Keratinocyte (primary cell): ENCODE results near the gene CUL4B. TPM values are rescaled to one million over a fixed set of nuclear protein-coding genes. Genes with fewer than 3 reads are reported as not detected.

ENCODE experiments used
- DNase-seq: peaks from one replicate; pipeline ENCODE4 v3.0.0-alpha.2; 2011; ENCODE audit warnings: low read depth, missing footprints, low spot score
- FAIRE-seq: peaks from 2 replicates; lab custom pipeline; 2011; peaks lifted over from hg19 to GRCh38; lab: Jason Lieb, UNC
- H2AFZ ChIP-seq: 2 replicates; pipeline ENCODE4 v1.6.0; 2012; ENCODE audit warnings: low read length, control low read depth, inconsistent platforms; ENCODE audit not compliant: control insufficient read depth
- H3K27ac ChIP-seq: 2 replicates; pipeline ENCODE4 v1.5.1; 2011; ENCODE audit warnings: low read length; ENCODE audit not compliant: control insufficient read depth, insufficient read depth
- H3K27me3 ChIP-seq: 3 replicates; pipeline ENCODE4 v1.6.0; 2011; ENCODE audit warnings: low read length; ENCODE audit not compliant: control insufficient read depth, insufficient read depth; ENCODE audit errors: extremely low read depth
- H3K36me3 ChIP-seq, 2 experiments: 2 replicates in 1 of 2; 3 replicates in 1 of 2; pipeline ENCODE4 v1.5.1; 2011; ENCODE audit warnings: low read length in 2 of 2, mild to moderate bottlenecking in 1 of 2; ENCODE audit not compliant: control insufficient read depth in 2 of 2, insufficient read depth in 2 of 2; ENCODE audit errors: extremely low read depth in 1 of 2
- H3K4me1 ChIP-seq: 3 replicates; pipeline ENCODE4 v1.5.1; 2011; ENCODE audit warnings: low read length; ENCODE audit not compliant: control insufficient read depth, insufficient read depth; ENCODE audit errors: extremely low read depth
- H3K4me2 ChIP-seq: 3 replicates; pipeline ENCODE4 v1.6.0; 2011; ENCODE audit warnings: low read depth, low read length; ENCODE audit not compliant: control insufficient read depth, insufficient read depth; ENCODE audit errors: extremely low read depth
- H3K4me3 ChIP-seq, 3 experiments: fragments of 200-600 bp in 1 of 3; sonication (generic) in 1 of 3; 2 replicates in 2 of 3; 3 replicates in 1 of 3; pipeline ENCODE4 v1.5.1; 2011 to 2016; ENCODE audit warnings: low read length in 3 of 3, mild to moderate bottlenecking in 3 of 3, control low read depth in 2 of 3, inconsistent platforms in 1 of 3, low read depth in 1 of 3, mixed read lengths in 1 of 3, mixed run types in 1 of 3, moderate library complexity in 1 of 3; ENCODE audit not compliant: control insufficient read depth in 2 of 3, insufficient read depth in 2 of 3; ENCODE audit errors: extremely low read depth in 1 of 3
- H3K79me2 ChIP-seq: 2 replicates; pipeline ENCODE4 v1.6.0; 2012; ENCODE audit warnings: low read length; ENCODE audit not compliant: control insufficient read depth, insufficient read depth
- H3K9ac ChIP-seq: 3 replicates; pipeline ENCODE4 v1.6.0; 2011; ENCODE audit warnings: low read length; ENCODE audit not compliant: control insufficient read depth, insufficient read depth; ENCODE audit errors: extremely low read depth
- H3K9me1 ChIP-seq: 3 replicates; pipeline ENCODE4 v1.6.0; 2011; ENCODE audit warnings: low read length; ENCODE audit not compliant: control insufficient read depth, insufficient read depth; ENCODE audit errors: extremely low read depth
- H3K9me3 ChIP-seq: 2 replicates; pipeline ENCODE4 v1.5.1; 2012; ENCODE audit warnings: low read depth, low read length; ENCODE audit not compliant: control insufficient read depth
- H4K20me1 ChIP-seq: 3 replicates; pipeline ENCODE4 v1.6.0; 2011; ENCODE audit warnings: low read length; ENCODE audit not compliant: control insufficient read depth, insufficient read depth; ENCODE audit errors: extremely low read depth
- EZH2 ChIP-seq: IDR thresholded peaks from one replicate; pipeline ENCODE4 v1.6.1; 2012; ENCODE audit warnings: inconsistent platforms, mild to moderate bottlenecking, low read length, moderate library complexity
- dilution Hi-C: fragments of 300-500 bp; cut with MboI; formaldehyde crosslinking; loops from one replicate; pipeline ENCODE4 v1.7.0; 2020; ENCODE audit warnings: low sequenced_read_pairs; ENCODE audit not compliant: extremely low pct_ligation_motif_present
- polyA plus RNA-seq, 5 experiments: library from polyadenylated mRNA; depleted of rRNA in 3 of 5; stranded (reverse) in 3 of 5; stranded (forward) in 1 of 5; unstranded in 1 of 5; fragments of >200 nt; gene quantifications; 1 replicate in 1 of 5; 2 replicates in 3 of 5; 3 replicates in 1 of 5; pipeline versions ENCODE4 v1.2.1 to v1.2.3, GENCODE V29; 2011 to 2012; ENCODE audit warnings: missing spikeins in 2 of 5, low read depth in 1 of 5, low replicate concordance in 1 of 5
- TF ChIP-seq, protein P1 (sequence below), 3 experiments: IDR thresholded peaks in 1 of 3; conservative IDR thresholded peaks in 1 of 3; optimal IDR thresholded peaks in 1 of 3; 2 replicates in 2 of 3; 3 replicates in 1 of 3; pipeline versions ENCODE3 to v1.5.1; 2011; ENCODE audit warnings: low read length in 3 of 3, mild to moderate bottlenecking in 3 of 3, moderate library complexity in 2 of 3, control low read depth in 1 of 3, inconsistent platforms in 1 of 3; ENCODE audit not compliant: insufficient read depth in 2 of 3; ENCODE audit errors: extremely low read depth in 1 of 3

The CUL4B gene
- polyA plus RNA-seq, 1 donor (not counting 4 experiments of a cell fraction or from before 2014, with no cell fraction given), result 23.3 TPM

DNA sequence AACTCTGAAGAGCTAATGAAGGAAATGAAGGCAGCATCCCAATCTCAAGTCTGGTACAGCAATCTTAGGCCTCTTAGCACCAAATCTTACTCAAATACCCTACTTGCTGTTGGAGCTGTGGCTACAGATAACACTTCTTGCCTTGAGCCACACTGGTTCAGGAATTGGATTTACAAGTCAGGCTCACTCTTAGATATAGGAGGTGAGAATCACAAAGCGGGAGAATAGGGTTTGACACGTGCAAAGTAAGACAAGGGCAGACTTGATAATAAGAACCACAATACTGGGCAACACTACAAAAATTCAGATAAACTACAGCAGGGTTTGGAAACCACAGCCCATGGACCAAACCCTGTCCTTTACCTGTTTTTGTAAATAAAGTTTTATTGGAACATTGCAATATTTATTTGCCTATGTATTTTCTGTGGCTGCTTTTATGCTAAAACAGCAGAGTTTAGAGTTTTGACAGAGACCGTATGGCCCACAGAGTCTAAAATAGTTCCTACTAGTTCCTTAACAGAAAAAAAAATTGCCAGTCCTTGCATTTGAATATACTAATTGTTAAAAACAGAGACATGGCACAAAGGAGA, 9.3 kb upstream of the CUL4B start:
- TF ChIP-seq, protein P1, sequence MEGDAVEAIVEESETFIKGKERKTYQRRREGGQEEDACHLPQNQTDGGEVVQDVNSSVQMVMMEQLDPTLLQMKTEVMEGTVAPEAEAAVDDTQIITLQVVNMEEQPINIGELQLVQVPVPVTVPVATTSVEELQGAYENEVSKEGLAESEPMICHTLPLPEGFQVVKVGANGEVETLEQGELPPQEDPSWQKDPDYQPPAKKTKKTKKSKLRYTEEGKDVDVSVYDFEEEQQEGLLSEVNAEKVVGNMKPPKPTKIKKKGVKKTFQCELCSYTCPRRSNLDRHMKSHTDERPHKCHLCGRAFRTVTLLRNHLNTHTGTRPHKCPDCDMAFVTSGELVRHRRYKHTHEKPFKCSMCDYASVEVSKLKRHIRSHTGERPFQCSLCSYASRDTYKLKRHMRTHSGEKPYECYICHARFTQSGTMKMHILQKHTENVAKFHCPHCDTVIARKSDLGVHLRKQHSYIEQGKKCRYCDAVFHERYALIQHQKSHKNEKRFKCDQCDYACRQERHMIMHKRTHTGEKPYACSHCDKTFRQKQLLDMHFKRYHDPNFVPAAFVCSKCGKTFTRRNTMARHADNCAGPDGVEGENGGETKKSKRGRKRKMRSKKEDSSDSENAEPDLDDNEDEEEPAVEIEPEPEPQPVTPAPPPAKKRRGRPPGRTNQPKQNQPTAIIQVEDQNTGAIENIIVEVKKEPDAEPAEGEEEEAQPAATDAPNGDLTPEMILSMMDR (optimal IDR thresholded peaks at IDR 0.05 in 1 of 3, IDR thresholded peaks at IDR 0.05 in 1 of 3, conservative IDR thresholded peaks at IDR 0.05 in 1 of 3; ENCODE audit: extremely low read depth in 1 of 3, insufficient read depth in 2 of 3, low read length in 3 of 3), result no peak
- no peak for TF ChIP-seq EZH2
- Histone ChIP-seq H3K79me2 (no peaks in the 10 kb centered on the region), H3K27me3 (no peaks in the 10 kb centered on the region), H2AFZ (no peak overlapping the region), H3K27ac (no peak overlapping the region), H3K36me3 (no peaks in the 10 kb centered on the region), H3K9me1 (no peaks in the 10 kb centered on the region), H3K4me1 (peaks cover 3% of the 10 kb centered on the region), H3K9me3 (no peaks in the 10 kb centered on the region), H4K20me1 (no peaks in the 10 kb centered on the region), H3K4me3 (no peak overlapping the region), H3K9ac (no peak overlapping the region), H3K4me2 (no peak overlapping the region)
- DNase-seq (no peak), FAIRE-seq (no peak)
- dilution Hi-C loops, result no loop called here

DNA sequence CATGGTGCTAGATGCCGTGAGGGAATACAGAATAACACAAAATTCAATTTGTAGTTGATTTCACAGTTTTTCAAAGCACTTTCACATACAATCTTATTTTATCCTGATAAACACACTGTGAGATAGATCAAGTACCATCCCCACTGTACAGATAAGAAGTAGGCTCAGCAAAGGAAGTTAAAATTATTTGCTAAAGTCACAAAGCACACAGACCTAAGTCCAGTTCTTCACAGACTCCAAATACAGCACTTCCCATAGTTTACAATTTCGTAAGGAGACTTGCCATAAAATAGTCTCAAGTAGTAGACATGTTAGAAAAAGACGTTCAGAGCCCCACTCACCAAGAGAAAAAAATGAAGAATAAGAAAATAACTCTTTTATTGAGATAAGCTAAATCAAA, 7.8 kb upstream of the CUL4B start:
- Histone ChIP-seq H3K36me3 (no peaks in the 10 kb centered on the region), H3K9me3 (no peaks in the 10 kb centered on the region), H3K27ac (no peak overlapping the region), H3K4me1 (peaks cover 3% of the 10 kb centered on the region), H3K9ac (no peak overlapping the region), H3K79me2 (no peaks in the 10 kb centered on the region), H3K4me3 (no peak overlapping the region), H2AFZ (no peak overlapping the region), H3K9me1 (no peaks in the 10 kb centered on the region), H4K20me1 (no peaks in the 10 kb centered on the region), H3K4me2 (no peak overlapping the region), H3K27me3 (no peaks in the 10 kb centered on the region)
- FAIRE-seq (no peak), DNase-seq (no peak)
- TF ChIP-seq, protein P1 (optimal IDR thresholded peaks at IDR 0.05 in 1 of 3, IDR thresholded peaks at IDR 0.05 in 1 of 3, conservative IDR thresholded peaks at IDR 0.05 in 1 of 3; ENCODE audit: extremely low read depth in 1 of 3, insufficient read depth in 2 of 3, low read length in 3 of 3), result no peak
- TF ChIP-seq EZH2, result no peak
- dilution Hi-C loops, result no loop called here
